ENCODE data around the gene TMEM176B.

DNA sequence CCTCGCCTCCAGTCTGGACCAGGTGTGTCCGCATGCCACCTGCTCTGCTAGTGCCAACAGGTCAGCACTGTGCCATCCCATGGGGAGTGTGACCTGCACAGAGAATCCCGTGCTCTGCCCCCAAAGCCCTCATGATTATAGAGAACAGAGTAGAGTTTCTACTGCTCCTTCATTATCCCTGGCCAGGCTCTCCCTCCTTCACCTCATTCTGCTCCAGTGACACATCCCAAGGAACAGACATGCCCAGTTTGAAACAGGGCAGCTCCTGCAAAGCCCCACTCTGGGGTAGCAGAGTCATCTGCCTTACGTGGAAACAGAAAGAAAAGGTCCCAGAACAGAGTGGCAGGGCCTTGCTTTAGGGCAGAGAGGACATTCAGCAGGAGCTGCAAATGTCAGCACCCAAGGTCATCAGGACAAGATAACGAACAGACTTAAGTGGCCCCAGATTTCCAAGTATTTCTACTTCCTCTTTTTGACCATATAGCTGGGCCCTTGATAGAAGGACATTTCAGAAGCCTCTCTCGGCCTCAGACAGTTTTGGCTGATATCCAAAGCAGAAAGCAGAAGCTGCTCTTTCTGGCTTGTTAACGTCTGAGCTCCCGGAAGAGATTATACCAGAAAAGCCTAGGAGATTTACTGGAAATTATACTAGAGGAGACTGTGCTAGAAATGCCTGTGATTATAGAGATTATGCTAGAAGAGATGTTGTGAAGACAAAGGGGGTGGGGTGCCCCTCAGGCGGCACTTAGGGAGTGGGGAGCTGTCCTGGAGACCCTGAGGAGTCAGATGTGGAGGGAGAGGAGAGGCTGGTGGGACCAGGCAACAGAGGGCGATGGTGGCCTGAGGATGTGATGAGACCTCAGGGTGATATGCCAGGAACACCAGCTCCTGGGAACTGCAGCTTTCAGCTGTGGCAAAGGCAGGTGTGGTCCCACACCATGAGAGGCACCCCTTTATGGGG is 12.6 kb downstream of the TMEM176B start:
- TF ChIP-seq, protein P1, sequence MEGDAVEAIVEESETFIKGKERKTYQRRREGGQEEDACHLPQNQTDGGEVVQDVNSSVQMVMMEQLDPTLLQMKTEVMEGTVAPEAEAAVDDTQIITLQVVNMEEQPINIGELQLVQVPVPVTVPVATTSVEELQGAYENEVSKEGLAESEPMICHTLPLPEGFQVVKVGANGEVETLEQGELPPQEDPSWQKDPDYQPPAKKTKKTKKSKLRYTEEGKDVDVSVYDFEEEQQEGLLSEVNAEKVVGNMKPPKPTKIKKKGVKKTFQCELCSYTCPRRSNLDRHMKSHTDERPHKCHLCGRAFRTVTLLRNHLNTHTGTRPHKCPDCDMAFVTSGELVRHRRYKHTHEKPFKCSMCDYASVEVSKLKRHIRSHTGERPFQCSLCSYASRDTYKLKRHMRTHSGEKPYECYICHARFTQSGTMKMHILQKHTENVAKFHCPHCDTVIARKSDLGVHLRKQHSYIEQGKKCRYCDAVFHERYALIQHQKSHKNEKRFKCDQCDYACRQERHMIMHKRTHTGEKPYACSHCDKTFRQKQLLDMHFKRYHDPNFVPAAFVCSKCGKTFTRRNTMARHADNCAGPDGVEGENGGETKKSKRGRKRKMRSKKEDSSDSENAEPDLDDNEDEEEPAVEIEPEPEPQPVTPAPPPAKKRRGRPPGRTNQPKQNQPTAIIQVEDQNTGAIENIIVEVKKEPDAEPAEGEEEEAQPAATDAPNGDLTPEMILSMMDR (IDR thresholded peaks at IDR 0.05): no peak
- no peak for TF ChIP-seq POLR2A (IDR thresholded peaks at IDR 0.05)
